Muscle layer of colon (tissue), 2 donors: ENCODE data around the gene OR6Y1.

ENCODE experiments used
- H3K27ac ChIP-seq: one replicate; pipeline ENCODE4 v1.7.0; 2013; ENCODE audit warnings: low read depth, mild to moderate bottlenecking, low read length, moderate library complexity
- H3K27me3 ChIP-seq, 2 donors: one replicate each; pipeline ENCODE4 v1.7.0; 2013; ENCODE audit warnings: low read length in 2 of 2, mild to moderate bottlenecking in 2 of 2; ENCODE audit not compliant: insufficient read depth in 2 of 2, control insufficient read depth in 1 of 2
- H3K36me3 ChIP-seq: one replicate; pipeline ENCODE4 v1.7.0; 2013; ENCODE audit warnings: mild to moderate bottlenecking, low read length; ENCODE audit not compliant: insufficient read depth
- H3K4me1 ChIP-seq: one replicate; pipeline ENCODE4 v1.7.0; 2013; ENCODE audit warnings: mild to moderate bottlenecking, low read length; ENCODE audit not compliant: insufficient read depth
- H3K4me3 ChIP-seq, 2 donors: one replicate each; pipeline ENCODE4 v1.7.0; 2013; ENCODE audit warnings: low read length in 2 of 2, low read depth in 1 of 2, mild to moderate bottlenecking in 1 of 2, moderate library complexity in 1 of 2
- H3K9ac ChIP-seq: one replicate; pipeline ENCODE4 v1.7.0; 2013; ENCODE audit warnings: low read length
- H3K9me3 ChIP-seq: one replicate; pipeline ENCODE4 v1.7.0; 2013; ENCODE audit warnings: mild to moderate bottlenecking, low read length
- donor health status: abdominal sarcoma.
- donor health status: Adenocarcinoma of cecum.

Gene OR6Y1

DNA sequence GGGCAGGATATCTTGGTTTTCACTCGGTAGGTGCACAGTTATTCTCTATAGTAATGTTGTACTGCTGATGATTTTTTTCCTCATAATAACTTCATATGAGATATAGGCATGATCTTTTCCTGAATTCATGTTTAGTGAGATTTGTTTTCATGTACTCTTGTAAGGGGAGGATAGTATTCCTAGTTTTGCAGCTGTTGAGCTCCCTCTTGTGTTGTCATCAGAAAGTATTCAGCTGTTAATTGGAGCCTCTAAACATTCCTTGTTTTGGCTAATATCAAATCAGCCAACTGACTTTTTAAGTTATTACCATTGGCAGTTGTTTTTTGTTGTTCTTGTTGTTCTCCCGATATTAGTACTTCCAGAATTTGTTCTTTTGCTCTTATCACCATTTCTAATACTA, 57.8 kb downstream of the OR6Y1 start:
- no peak overlapping the region for H3K4me3 ChIP-seq
- no peaks in the 10 kb centered on the region for H3K36me3 ChIP-seq
- H3K27me3 ChIP-seq: no peaks in the 10 kb centered on the region
- no peak overlapping the region for H3K9ac ChIP-seq
- no peaks in the 10 kb centered on the region for H3K9me3 ChIP-seq
- no peaks in the 10 kb centered on the region for H3K4me1 ChIP-seq
- no peak overlapping the region for H3K27ac ChIP-seq

DNA sequence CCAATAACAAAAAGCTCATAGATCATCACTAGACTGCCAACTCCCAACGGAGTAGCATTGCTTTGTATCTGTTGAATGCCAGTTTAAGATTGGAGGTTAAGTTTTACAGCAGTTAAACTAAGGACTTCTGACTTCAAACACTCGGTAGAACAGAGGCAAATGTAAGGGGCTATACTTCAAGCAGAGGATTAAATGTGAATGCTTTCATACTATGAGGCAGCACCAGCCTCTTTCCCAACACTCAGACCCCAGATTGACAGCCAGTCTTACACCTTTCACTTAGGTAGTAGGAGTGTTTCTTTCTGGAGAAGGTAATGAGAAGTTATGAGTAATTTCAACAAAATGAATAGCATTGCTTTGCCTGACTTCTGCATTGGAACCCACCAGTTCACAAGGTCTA, 59.4 kb downstream of the OR6Y1 start:
- H3K36me3 ChIP-seq: no peaks in the 10 kb centered on the region
- no peaks in the 10 kb centered on the region for H3K27me3 ChIP-seq
- H3K4me1 ChIP-seq: no peaks in the 10 kb centered on the region
- no peak overlapping the region for H3K4me3 ChIP-seq
- H3K27ac ChIP-seq: no peak overlapping the region
- no peaks in the 10 kb centered on the region for H3K9me3 ChIP-seq
- H3K9ac ChIP-seq: no peak overlapping the region
